PC-9 (cell line): ENCODE data around the gene SLC4A11.
"Not testable (repeated sequence)": the region's sequence is repeated elsewhere in the genome, so short reads cannot be mapped to it uniquely, and the experiment has no call there.

Experiments used
- CTCF ChIP-seq: fragments of 200-600 bp; sonication (generic); conservative IDR thresholded peaks from 2 replicates; pipeline ENCODE4 v1.6.1; 2017; ENCODE audit warnings: mixed run types, antibody characterized with exemption, mild to moderate bottlenecking, moderate library complexity
- EZH2 ChIP-seq: fragments of 200-600 bp; sonication (generic); IDR thresholded peaks from 2 replicates; pipeline ENCODE4 v1.8.0; 2017; ENCODE audit warnings: antibody characterized with exemption, low read depth

- TF ChIP-seq CTCF, EZH2: not testable (repeated sequence)
Observed at GRCh38 chr20:3187861-3188260, 51.1 kb downstream of the SLC4A11 start.
